BE2C (cell line): ENCODE measurements around the gene NOXA1.

ENCODE experiments used
- DNase-seq: peaks from one replicate; pipeline ENCODE4 v3.0.0-alpha.2; 2020
- H3K27me3 ChIP-seq: fragments of 250-450 bp; sonication (Bioruptor Pico); 2 replicates; pipeline ENCODE4 v1.5.1; 2020; ENCODE audit warnings: mild to moderate bottlenecking
- H3K36me3 ChIP-seq: fragments of 250-450 bp; sonication (Bioruptor Pico); 2 replicates; pipeline ENCODE4 v1.5.1; 2020; ENCODE audit warnings: mild to moderate bottlenecking
- H3K4me1 ChIP-seq: fragments of 250-450 bp; sonication (Bioruptor Pico); 2 replicates; pipeline ENCODE4 v1.5.1; 2020
- H3K4me3 ChIP-seq: 2 replicates; pipeline ENCODE4 v1.5.1; 2011; ENCODE audit warnings: low read depth, low read length
- H3K9me3 ChIP-seq: fragments of 250-450 bp; sonication (Bioruptor Pico); 2 replicates; pipeline ENCODE4 v1.5.1; 2020
- TF ChIP-seq, protein P1 (sequence below): IDR thresholded peaks from 2 replicates; pipeline ENCODE4 v1.5.1; 2012; ENCODE audit warnings: mild to moderate bottlenecking, low read depth, low read length

NOXA1 gene

DNA sequence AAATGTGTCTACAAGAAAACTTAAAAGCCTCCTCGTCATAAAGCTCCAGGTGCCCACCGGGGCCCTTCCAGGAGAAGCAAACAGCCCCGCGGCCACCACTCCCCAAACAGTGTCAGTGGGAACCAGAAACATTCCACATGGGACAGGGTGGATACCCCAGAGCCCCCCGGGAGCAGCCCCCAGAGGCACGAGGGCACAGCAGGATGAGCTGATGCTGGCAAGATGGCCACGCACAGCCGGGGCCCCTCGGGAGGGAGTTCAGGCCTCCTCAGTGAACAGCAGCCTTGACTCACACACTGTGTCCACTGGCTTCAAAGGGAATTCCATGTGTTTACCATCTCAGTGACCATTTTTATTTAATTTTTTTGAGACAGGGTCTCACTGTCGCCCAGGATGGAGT is 10.8 kb upstream of the NOXA1 start:
- DNase-seq: no peak
- Histone ChIP-seq H3K36me3 (no peaks in the 10 kb centered on the region), H3K27me3 (no peaks in the 10 kb centered on the region), H3K4me3 (no peak overlapping the region), H3K4me1 (peaks cover 1% of the 10 kb centered on the region; the same call in 1 of the 2 replicates), H3K9me3 (no peaks in the 10 kb centered on the region)
- TF ChIP-seq, protein P1, sequence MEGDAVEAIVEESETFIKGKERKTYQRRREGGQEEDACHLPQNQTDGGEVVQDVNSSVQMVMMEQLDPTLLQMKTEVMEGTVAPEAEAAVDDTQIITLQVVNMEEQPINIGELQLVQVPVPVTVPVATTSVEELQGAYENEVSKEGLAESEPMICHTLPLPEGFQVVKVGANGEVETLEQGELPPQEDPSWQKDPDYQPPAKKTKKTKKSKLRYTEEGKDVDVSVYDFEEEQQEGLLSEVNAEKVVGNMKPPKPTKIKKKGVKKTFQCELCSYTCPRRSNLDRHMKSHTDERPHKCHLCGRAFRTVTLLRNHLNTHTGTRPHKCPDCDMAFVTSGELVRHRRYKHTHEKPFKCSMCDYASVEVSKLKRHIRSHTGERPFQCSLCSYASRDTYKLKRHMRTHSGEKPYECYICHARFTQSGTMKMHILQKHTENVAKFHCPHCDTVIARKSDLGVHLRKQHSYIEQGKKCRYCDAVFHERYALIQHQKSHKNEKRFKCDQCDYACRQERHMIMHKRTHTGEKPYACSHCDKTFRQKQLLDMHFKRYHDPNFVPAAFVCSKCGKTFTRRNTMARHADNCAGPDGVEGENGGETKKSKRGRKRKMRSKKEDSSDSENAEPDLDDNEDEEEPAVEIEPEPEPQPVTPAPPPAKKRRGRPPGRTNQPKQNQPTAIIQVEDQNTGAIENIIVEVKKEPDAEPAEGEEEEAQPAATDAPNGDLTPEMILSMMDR: no peak

DNA sequence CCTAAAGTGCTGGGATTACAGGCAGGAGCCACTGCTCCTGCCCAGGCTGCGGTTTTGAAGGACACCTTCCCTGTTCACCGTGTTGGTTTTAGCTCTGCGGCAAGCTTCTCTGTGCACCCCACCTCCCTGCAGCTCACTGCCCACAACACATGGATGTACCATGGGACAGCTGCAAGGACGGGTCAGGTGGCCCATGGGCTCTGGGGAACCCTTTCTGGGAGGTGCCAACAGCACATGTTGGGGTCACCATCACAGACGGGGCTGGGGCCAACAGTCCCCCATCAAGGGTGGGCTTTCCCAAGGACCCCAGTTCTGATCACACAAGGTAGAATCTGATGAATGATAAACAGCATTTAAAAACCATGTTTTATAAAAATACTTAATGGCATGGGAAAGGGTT is 7.7 kb upstream of the NOXA1 start:
- no peaks in the 10 kb centered on the region for H3K9me3 ChIP-seq
- no peaks in the 10 kb centered on the region for H3K27me3 ChIP-seq
- no peak for DNase-seq
- TF ChIP-seq, protein P1: no peak
- no peaks in the 10 kb centered on the region for H3K4me1 ChIP-seq
- H3K36me3 ChIP-seq: no peaks in the 10 kb centered on the region
- no peak overlapping the region for H3K4me3 ChIP-seq

DNA sequence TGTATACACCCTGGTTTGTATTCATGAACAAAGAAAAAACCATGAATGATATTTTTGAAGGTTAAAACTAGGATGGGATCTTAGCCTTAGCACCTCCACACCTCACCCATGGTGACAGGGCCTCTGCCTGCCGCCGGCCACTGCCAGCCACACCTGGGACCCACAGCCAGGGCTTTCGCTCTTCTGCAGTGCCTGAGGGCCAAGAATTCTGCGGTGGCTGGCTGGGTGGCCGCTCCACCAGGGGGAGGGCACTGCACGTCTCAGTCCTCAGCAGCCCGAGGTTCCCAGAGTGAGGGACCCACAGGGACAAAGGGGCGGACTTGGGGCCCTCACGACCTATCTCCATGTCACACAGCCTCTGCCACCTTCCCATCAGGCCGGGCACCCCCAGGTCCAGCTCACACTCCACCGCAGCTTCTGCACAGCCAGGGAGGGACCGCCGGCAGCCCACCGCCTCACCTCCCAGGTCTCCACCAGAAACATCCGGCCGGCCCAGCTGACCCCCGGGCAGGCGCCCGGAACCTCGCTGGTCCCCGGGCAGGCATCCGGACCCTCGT is 7.1 kb upstream of the NOXA1 start:
- H3K4me3 ChIP-seq: no peak overlapping the region
- TF ChIP-seq, protein P1: no peak
- no peaks in the 10 kb centered on the region for H3K9me3 ChIP-seq
- H3K36me3 ChIP-seq: no peaks in the 10 kb centered on the region
- peak; percentile 10 for DNase-seq
- H3K27me3 ChIP-seq: no peaks in the 10 kb centered on the region
- H3K4me1 ChIP-seq: no peaks in the 10 kb centered on the region

DNA sequence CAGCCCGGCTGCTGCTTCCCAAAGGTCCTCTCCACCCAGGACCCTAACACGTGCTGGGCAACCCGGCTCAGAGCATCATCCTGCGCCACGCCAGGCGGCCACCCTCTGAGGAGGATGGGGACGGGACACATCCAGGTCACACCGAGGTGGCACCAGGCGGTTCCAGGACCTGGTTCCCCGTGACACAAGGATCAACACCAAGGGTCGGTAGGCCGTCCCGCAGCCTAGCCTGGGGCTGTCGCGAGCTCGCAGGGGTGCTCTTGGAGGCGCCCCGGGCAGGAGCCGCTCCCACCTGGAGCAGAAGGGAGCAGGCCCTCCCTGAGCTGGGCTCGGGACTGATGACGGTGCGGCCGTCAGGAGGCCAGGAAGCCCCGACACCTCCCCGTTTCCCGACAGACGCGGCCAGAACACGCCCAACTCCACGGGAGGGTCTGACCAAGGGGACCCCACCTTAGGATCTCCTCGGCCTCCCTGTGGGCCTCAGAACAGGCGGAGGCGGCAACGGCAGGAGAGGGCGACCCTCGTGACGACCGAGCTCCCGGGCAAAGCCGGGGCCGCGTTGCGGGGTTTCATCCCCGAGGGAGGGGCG is 6.5 kb upstream of the NOXA1 start:
- Histone ChIP-seq H3K9me3 (no peaks in the 10 kb centered on the region), H3K4me3 (no peak overlapping the region), H3K4me1 (no peaks in the 10 kb centered on the region), H3K27me3 (no peaks in the 10 kb centered on the region), H3K36me3 (no peaks in the 10 kb centered on the region)
- peak; percentile 8 for DNase-seq
- TF ChIP-seq, protein P1: no peak

DNA sequence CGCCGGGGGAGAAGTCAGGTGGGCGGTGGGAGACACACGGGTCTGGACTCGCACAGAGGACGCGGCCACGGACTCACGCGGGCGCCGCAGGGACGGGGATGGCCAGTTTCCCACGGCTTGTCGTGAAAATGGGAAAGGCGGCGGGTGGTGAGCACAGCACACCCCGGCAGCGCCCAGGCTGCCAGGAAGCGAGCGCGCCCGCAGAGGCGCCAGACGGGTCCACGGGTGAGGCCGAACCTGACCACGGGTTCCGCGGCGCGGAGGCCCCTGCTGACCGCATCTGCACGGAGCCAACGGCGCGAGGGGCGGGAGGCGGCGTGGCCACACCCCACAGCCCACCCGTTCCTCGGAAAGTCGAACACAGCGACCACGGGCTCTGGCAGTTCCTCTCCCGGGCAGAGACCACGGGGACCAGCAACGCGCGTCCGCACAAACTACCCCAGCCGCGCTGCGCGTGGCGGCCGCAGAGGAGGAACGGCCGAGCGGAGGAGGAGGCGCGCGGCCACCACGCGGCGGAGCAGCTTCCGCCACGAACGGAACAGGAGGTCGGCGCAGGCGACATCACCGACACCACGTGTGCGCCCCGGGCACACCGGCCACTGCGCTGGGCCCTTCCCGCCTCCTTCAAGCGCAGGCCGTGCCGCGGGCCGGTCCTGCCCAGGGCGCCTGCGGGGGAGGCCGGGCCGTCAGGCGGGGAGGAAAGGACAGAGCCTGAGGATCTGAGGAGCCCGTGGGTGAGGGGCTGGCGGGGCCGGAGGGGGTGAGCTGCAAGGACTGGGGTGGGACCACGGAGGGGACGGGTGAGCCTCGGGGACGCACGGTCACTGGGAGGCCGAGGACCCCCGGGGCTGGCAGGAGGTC is 5.8 kb upstream of the NOXA1 start:
- H3K27me3 ChIP-seq: no peaks in the 10 kb centered on the region
- no peak overlapping the region for H3K4me3 ChIP-seq
- peak; percentile 7 for DNase-seq
- H3K4me1 ChIP-seq: no peaks in the 10 kb centered on the region
- H3K36me3 ChIP-seq: no peaks in the 10 kb centered on the region
- TF ChIP-seq, protein P1: no peak
- H3K9me3 ChIP-seq: no peaks in the 10 kb centered on the region
